TTC549 (cell line): ENCODE data around the gene AIFM1.
"Not testable (repeated sequence)": the region's sequence is repeated elsewhere in the genome, so short reads cannot be mapped to it uniquely, and the experiment has no call there.

ENCODE experiments used
- FAIRE-seq: peaks from 2 replicates; lab custom pipeline; 2012; peaks lifted over from hg19 to GRCh38; lab: Jason Lieb, UNC

AIFM1 gene

DNA sequence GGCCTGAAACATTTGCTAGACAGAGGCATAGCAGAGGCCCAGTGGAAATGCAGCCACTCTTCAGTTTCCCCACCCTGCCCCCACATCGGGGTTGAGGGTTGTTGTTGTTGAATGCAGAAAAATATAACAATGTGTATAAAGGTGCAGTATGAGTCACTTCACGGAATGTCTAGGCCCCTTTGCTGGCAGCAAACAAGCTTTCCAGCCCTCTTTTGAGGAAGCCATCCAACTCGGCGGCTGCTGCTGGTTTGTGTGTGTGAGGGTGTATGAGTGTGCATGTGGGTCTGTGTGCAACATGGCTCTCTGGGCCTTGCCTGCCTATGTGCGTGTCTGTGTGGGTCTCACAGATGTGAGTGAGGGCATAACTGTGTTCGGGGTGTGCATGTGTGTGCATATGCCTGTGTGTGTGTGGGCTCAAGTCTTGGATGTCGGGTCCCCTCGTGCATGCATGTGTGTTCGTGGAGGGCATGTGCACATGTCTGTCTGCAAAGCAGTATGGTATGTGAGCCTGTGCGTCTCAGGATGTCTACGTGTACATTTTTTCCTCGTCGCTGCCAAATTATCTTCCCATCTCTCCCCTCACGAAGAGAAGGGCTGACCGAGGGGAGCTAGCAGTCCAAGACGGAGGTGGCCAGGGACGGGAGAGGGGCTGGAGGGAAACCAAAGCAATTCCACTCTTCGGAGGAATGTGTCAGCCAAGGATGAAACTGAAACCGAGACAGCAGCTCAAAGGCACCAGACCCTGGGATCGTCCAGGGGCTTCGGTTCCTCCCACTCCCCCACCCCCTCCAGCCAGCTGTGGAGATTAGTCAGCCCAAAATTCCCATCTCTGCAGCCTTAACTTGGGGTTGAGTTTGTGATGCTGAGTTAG lies 47.0 kb downstream of the AIFM1 start:
- FAIRE-seq: no peak

DNA sequence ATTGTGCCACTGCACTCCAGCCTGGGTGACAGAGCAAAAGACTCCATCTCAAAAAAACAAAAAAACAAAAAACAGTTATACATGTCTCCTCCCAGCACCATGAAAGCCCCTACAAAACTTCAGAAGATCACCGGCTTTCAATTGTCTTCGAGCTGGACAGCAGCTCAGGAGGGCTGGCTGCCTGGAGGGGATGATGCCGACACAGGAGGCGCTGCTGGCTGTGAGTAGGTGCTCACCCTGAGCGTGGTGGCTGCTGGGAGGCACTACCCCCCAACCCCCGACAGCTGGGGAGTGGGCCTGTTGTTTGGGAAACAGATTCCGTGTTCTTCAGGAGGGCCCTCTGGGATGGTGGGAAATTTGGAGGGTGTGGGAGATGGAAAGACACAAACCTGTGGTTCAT lies 48.5 kb downstream of the AIFM1 start:
- FAIRE-seq: no peak

DNA sequence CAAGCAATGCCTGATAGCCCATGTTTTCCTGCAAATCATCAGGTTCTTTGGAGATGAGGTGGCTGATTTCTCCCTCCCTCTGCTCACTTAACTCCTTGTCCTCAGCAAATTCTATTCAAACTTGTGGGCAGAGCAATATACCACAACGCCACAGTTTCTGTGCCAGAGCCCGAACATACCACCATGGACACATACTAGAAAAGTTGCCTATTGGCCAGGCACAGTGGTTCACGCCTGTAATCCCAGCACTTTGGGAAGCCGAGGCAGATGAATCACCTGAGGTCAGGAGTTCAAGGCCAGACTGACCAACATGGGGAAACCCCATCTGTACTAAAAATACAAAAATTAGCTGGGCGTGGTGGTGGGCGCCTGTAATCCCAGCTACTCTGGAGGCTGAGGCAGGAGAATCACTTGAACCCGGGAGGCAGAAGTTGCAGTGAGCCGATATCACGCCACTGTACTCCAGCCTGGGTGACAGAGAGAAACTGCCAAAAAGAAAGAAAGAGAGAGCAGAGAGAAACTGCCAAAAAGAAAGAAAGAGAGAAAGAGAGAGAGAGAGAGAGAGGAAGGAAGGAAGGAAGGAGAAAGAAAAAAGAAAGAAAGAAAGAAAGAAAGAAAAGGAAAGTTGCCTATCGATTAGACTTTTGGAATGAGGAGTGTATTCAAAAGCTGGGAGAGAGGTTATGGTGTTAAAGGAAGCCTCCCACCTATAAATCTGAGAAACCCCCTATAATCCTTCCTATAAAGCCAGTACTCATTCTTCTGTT lies 50.3 kb downstream of the AIFM1 start:
- not testable (repeated sequence) for FAIRE-seq

DNA sequence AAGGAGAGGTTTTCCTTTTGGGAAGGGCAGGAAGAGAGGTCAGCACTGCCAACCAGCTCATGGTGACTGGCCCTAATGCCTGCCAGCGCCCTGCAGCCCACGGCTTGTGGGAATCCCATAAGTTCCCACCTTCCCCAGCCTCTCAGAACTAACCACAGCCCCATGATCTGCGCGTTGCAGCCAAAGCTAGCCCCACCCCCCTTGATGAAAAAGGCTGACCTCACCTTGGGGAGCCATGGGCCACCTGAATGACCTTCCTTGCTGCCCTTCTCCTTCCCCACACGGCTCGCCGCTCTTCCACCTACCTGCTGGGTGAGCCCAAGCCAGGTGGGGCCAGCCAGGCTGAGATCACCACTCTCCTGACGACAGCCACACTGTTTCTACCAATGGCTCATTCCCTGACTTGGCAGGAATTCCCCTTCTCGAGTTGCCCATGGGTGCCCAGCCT lies 51.5 kb downstream of the AIFM1 start:
- FAIRE-seq: no peak

DNA sequence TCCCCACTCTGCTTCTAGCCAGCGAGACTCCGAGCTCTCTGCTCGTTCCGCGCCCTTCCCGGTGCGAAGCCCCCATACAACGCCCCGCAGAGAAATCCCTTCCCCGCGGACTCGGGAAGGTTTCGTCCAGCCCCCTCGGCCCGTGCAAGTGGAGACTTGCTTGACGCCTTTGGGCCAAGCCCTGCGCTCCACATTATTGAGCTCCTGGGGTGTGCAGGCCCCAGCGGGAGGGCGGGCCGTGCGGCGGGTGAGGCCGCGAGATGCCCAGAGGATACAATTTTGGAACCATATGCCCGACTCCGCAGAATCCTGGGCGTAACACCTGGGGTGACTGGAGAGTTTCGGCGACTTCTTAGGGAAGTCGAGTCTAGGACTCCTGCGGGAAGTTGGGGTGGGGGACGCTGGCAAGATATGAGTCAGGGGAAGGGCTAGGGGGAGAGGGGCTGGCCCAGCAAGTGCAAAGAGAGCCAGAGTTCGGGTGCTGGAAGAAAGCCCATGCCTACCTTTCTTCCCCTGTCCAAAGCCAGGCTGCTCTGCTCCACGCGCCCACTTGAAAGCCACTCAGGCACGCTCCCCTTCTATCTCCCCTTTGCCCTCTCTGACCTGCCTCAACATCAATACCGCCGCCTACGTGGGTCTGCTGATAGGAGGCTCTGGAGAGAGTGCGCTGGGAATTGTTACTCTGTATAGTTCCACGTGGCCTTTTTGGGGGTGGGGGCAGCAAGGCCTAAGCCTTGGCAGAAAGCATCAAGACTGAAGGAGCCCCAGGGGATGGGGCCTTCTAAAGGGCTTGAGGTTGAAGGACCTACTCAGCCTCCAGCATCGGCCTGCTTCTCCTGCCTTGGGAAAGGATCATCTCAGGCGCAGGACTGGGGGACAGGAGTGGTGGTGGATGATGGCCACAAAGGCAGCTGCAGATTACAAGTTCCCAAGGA lies 54.2 kb downstream of the AIFM1 start:
- FAIRE-seq: no peak

DNA sequence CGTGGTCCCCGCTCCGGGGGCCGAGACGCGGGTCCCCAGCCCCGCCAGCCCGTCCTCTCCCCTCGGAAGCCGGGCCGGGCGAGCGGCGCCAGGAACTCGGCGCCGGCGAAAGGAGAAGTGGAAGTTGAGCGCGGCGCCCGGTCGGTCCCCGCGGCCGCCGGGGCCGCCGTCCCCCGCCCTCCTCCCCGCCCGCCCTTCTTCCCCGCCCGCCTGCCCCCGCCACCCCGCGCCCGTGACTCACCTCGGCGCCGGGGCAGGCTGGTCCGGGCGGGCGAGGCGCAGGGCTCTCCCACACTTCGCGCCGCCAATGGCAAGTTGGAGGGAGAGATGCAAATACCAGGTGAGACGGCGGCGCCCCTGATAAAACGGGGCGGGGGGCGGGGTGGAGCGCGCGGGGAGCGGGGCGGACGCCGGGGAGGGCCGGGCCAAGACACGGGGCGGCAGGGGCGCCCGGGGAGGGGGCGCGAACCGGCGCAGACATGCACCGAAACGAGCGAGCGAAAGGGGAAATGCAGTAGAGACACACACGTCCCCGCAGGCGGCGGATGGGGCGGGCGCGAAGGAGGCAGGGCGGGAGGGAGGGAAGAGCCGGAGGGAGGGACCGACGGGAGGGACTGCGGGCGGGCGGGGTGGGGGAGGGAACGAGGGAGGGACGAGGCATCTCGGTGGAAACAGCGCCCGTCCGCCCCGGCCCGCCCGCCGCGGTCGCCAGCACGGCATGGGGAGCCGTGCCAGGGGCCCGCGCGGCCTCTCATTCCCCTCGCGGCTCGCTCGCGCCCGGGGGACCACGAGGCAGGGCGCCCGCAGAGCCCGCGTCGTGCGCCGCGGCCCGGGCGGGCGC lies 55.0 kb downstream of the AIFM1 start, which contains the start of gene ELF4:
ELF4 (minus strand) TSS at position 119 of the 841 bp plus-strand sequence. CDS start 29,167 bp downstream, outside the sequence.
- FAIRE-seq: no peak

DNA sequence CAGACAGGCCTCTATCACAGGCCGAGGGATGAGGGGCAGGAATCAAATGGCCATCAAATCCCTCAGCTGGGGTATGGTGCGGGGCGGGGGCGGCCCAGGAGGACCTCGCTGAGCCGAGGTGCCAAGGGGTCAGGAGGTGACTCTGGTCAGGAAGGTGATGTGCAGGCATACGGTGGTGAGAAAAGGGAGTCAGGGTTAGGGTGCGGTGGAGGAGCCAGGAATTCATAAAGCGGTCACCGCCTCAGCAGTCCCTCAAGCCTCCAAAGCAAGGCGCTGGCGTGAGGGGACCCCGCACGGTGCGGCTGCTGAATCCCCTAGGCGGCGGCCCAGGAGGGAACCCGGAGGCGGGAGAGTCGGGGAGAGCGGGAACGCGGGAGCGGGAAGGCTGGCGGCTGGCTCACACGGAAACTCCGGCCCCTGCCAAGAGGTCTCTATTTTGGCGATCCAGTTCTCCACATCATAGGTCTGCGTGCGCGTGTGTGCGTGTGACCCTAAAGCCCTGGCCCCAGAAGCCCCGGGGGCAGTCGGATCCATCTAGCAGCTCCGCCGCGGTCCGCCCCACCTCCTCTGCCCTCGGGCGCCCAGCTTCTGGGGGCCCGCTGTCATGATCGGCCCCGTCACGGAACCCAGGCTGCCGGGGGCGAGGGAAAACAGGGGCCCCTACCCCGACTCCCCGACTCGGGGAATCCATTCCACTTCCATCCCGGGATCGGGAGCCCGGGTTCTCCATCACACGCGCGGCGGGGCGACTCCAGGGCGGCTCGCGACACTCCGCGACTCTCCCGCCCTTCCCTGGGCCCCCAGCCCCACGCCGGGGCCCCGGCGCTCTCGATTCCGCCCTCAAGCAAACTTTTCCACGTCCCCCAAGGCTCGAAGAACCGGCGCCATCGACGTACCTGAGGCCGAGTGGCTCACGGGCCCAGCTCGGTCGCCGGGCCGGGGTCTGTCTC lies 55.9 kb downstream of the AIFM1 start:
- no peak for FAIRE-seq

DNA sequence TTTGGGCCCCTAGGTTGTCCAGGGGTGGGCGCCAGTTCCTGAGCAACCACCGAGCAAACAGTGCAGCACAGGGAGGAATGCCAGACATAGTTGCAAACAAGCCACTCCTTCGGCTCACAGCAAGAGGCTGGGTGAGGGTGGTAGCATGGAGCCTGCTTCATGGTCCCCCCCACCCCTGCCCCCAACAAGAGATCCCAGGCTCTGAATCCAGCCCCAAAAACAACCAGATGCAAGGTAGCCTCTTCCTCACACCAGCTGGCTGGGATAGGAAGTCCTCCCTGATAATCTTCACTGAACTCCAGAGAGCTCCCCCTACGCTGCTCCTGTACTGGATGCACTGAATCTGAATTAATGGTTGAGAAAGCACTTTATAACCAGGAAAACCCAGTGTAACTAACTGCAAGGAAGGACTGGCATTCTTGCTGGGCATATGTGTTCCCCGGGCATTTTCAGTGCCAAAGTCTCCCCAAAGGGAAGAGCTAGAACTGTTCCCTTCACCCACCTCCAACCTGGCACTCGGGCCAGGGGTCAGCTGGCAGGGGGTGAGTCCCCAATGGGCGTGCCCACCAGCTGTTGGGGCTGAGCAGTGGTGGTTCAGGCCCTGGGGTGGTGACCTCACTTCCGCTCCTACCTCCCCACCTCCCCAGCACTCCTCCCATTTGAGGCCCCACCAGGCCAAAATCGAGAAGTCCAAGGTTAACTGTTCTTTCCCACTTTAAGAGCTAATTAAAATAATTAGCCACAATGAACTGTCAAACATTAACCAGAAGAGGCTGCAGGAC lies 56.8 kb downstream of the AIFM1 start:
- no peak for FAIRE-seq

DNA sequence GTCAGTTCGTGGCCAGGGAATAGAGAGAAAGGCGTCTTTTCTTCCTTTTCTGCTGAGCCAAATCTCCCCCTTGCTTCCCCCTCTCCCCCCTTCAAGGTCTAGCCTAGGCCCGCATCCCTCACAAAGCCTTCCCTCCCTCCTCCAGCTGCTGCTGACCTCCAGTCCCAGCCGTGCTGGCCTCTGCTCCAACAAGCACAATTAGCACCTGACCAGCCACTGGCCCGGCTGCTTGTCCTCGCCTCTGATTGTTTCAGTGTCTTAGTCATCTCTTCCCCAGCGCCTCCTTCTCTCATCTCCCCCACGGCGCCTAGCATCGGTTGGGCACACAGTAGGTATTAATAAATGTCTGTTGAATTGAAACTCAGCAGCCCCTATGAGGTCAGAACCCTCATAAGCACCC lies 59.6 kb downstream of the AIFM1 start:
- no peak for FAIRE-seq

DNA sequence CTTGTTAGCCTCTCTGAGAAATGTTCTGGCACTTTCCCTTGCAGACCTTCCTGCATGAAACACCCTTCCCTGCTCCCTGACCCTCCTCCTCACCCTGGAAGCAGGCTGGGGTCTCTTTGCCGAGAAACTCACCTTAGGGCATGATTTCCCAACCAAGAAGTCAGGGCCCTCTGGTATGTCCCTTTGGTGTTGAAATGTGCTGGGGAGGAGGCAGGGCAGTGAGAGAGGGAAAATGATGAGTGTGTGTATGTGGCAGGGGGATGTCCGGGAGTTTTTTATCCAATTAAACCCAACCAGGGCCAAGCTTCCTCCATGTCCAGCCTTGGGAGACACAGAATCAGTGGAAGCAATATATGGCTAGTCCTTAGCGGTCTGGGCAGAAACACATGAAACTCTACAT lies 60.4 kb downstream of the AIFM1 start:
- no peak for FAIRE-seq

DNA sequence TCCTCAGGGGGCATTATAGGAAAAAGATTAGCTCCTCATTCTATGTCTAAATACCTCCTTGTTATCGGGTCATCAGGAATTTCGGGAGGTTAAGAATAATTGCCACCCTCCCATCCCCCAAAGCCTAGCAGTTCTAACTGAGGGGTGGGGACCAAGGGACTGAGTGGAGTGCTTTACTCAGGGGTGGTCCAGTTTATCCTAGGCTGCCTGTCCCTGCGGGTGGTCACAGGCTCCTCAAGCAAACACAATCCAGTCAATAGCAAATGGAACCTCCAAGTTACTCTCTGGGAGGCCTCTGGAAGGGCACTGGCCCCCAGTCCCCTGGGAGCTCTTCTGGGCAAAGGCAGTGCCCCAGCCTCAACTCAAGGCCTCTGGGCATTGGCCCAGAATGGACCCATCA lies 62.0 kb downstream of the AIFM1 start:
- FAIRE-seq: no peak

DNA sequence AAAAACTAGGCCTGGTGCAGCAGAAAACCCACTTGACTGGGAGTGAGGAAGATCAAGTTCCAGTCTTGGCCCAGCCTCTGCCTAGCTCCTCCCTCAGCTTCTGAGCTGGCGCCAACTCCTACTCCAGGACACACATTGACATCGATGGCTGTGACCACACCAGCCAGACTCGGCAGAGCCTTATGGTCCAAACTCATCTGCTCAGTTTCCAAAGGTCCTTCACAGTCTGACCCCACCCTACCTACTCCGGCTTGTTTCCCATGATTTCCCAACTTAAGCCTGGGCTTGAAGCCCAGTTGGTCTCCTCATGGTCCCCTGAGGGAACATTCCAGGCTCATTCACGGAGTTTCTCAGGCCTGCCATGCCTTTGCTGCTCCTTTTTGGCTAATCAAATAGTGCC lies 65.5 kb downstream of the AIFM1 start:
- no peak for FAIRE-seq

DNA sequence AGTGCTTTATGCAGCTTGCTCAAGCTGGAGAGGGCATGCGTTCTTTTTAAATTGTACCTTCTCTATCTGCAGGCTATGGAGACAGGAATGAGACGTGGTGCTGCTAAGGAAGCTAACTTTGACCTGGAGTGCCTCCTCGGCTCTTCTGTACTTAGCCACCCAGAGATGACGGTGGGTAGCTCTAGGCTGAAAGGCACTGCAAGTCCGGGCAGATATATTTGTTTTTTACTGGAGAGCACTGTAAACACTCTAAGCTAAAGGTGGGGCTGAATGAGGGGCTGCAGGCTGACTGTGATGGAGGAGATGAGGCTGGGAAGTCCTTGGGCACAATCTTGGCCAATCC lies 67.5 kb downstream of the AIFM1 start:
- no peak for FAIRE-seq

DNA sequence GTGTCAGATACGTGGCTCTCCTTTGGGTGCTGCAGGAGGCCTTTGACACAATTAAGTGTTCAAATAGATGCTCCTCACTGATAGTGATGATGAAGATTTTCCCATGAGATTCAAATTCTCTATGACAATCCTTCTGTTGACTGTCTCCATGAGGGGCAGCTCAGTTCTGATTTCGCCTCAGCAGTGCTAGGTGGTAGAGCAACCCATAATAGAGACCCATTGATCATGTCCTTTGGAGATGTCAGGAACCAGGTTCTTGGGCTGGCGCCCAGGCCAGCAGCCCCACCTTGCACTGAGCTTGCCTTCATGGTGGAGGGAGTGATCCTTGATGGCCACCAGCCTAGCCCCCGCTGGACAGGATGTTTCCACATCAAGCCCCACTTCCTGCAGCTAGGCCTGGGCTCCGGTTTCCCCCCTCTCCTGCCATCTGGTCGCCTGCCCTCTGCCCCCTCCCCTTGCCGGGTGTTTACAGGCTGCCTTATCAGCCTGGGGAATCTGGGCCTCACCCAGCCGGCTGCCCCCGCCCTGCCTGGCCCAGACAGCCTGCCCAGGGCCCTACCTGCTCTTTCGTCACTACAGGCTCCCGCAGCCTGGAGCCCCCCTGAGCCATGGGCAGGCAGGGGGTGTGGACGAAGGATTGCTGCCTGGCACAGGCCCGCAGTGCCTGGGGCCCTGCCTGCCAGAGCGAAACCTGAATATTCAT lies 68.0 kb downstream of the AIFM1 start:
- no peak for FAIRE-seq

DNA sequence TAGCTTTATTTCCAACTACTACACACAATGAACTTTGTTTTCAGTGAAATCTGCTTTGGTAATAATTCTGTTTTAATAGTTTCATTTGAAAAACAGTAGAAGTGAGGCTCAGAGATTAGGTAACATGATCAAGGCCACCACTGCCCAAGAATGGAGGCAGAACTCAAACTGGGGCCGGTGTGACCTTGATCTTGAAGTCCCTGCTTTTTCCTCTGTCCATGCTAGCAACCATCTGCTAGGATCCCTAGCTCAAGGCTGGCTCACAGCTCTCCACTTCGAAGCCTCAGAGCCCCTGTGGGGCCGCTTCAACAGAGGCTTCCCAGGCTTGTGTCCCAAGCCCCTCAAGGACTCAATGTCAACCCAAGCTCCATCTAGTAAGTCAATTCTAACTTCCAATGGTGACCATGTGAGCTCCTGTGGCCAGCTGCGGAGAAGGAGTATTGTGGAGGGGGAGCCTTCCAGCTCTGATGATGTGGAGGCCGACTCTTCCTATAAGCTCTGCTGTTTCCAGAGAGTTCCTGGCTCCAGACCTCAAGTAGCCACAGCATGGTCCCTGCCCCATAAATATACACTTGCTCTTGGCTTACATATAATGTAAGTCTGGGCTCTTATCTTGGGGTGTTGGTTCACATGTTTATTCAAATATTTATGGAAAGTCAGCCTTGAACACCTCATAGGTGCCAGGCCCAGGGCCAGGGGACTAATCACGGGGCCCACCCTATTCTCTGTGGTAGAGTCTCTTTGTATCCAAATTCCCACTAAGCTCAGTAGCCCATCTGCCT lies 70.2 kb downstream of the AIFM1 start:
- FAIRE-seq: no peak

DNA sequence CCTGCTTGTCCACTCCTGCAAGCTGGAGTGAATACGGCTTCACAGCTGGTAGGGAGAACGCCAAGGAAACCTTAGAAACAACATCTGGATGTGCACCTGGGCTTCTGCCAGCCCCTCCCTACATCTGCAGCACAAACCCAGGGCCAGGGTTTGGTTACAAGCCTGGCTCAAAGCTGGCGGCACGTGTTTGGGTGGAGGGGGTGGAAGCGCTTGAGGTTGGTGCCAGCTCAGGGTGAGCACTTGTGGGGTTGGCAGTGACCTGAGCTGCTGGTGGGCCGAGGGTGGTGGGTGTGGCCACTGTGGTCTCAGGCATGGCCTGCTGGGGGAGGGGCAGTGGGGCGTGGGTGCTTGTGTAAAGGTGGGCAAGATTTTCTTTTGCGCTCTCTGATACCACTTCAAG lies 70.9 kb downstream of the AIFM1 start:
- no peak for FAIRE-seq

DNA sequence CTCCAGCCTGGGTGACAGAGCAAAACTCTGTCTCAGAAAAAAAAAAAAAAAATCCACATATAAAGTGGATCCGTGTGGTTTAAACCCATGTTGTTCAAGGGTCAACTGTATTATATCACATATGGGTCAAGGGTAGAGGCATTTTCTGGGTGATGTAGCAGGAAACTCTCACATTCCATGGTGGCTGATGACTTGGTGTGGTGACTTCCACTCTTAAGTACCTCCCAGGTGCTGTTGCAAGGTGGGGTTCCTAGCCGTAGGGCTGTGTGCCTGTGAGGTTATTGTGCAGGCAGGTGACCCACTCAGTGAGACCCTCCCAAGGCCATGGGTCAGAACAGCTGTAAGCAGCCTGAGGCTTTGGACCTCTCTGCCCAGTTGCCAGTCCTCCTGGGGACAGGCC lies 72.4 kb downstream of the AIFM1 start:
- FAIRE-seq: no peak

DNA sequence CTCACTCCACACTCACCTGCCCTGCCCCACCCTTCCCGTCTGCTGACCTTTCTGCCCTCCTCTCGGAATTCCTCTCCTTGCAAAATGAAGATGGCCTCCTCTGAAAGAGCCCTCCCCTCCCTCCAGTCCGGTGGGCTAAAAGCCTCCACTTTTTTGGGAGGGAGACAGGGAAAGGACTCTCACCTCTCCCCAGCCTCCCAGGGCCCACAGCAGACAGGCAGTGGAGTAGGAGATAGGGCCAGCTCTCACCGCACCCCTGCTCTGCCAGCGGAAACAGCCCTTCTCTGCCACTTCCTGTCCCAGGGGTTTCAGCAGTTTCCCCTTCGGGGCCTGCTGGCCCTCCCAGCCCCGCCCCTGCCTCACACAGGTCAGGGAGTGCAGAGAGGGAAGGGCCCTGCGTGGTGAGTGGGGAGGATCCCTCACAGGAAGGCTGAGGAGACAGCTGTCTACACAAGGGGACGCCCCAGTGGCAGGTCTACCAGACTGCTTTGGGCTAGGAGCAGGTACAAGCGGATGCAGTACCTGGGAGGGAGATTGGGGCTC lies 73.6 kb downstream of the AIFM1 start:
- FAIRE-seq: no peak
